H1 (cell line): Measurements from ENCODE around the gene RAB35. TPM values are rescaled to one million over a fixed set of nuclear protein-coding genes. Genes with fewer than 3 reads are reported as not detected.
A peak's percentile ranks its signal among the peaks of the same experiment; 100 is the strongest.

ENCODE experiments used
- CTCF ChIA-PET: fragments of 300-600 bp; sonication (Branson Sonifier 250); formaldehyde crosslinking; loops from one replicate; lab custom pipeline; 2021; ENCODE audit not compliant: partially characterized antibody; lab: Charles Lee
- POLR2A ChIA-PET: fragments of 300-600 bp; sonication (Branson Sonifier 250); formaldehyde crosslinking; loops from one replicate; lab custom pipeline; 2021; ENCODE audit warnings: inconsistent platforms; ENCODE audit not compliant: partially characterized antibody; lab: Charles Lee
- DNase-seq, 2 experiments: peaks; one replicate each; pipeline versions ENCODE4 v3.0.0 to v3.0.0-alpha.2; 2010 to 2022; ENCODE audit warnings: low spot score in 2 of 2, low read depth in 1 of 2, mixed read lengths in 1 of 2
- FAIRE-seq: peaks from 2 replicates; lab custom pipeline; 2011; peaks lifted over from hg19 to GRCh38; lab: Jason Lieb, UNC
- H2AFZ ChIP-seq: 2 replicates; pipeline ENCODE4 v1.8.1; 2012; ENCODE audit warnings: low read length, inconsistent platforms
- H2AK5ac ChIP-seq: 2 replicates; pipeline ENCODE4 v1.6.1; 2013; ENCODE audit warnings: low read depth, low read length
- H2BK120ac ChIP-seq: replicated peaks from 2 replicates; pipeline ENCODE3; 2013; ENCODE audit warnings: low read depth, low read length, inconsistent platforms
- H2BK12ac ChIP-seq: 2 replicates; pipeline ENCODE4 v1.6.1; 2013; ENCODE audit warnings: low read depth, low read length
- H2BK15ac ChIP-seq: 2 replicates; pipeline ENCODE4 v1.6.1; 2013; ENCODE audit warnings: low read length
- H2BK20ac ChIP-seq: 2 replicates; pipeline ENCODE4 v1.6.1; 2013; ENCODE audit warnings: low read length
- H2BK5ac ChIP-seq: 2 replicates; pipeline ENCODE4 v1.6.1; 2013; ENCODE audit warnings: low read depth, low read length
- H3K14ac ChIP-seq: 2 replicates; pipeline ENCODE4 v1.6.1; 2013; ENCODE audit warnings: inconsistent platforms; ENCODE audit not compliant: insufficient read length
- H3K18ac ChIP-seq: 2 replicates; pipeline ENCODE4 v1.6.1; 2013; ENCODE audit warnings: low read length; ENCODE audit errors: extremely low read depth
- H3K23ac ChIP-seq: 2 replicates; pipeline ENCODE4 v1.6.1; 2013; ENCODE audit warnings: inconsistent platforms; ENCODE audit not compliant: insufficient read length
- H3K23me2 ChIP-seq: 2 replicates; pipeline ENCODE4 v1.6.1; 2013; ENCODE audit warnings: low read depth, low read length
- H3K27ac ChIP-seq: 2 replicates; pipeline ENCODE4 v1.6.1; 2011; ENCODE audit warnings: low read depth, low read length, inconsistent platforms
- H3K27me3 ChIP-seq, 4 experiments: replicated peaks in 1 of 4; 1 replicate in 1 of 4; 2 replicates in 3 of 4; pipeline versions ENCODE4 v1.6.1 to v1.8.1; 2011 to 2013; ENCODE audit warnings: low read length in 3 of 4, mild to moderate bottlenecking in 3 of 4, inconsistent platforms in 2 of 4, mixed read lengths in 2 of 4, moderate library complexity in 1 of 4; ENCODE audit not compliant: control insufficient read depth in 3 of 4, insufficient read depth in 3 of 4; ENCODE audit errors: extremely low read depth in 1 of 4
- H3K36me3 ChIP-seq, 4 experiments: 2 replicates each; pipeline versions ENCODE4 v1.6.1 to v1.8.1; 2011 to 2013; ENCODE audit warnings: mild to moderate bottlenecking in 4 of 4, low read length in 3 of 4, moderate library complexity in 2 of 4, control low read depth in 1 of 4, inconsistent platforms in 1 of 4; ENCODE audit not compliant: insufficient read depth in 4 of 4, control insufficient read depth in 2 of 4
- H3K4ac ChIP-seq: replicated peaks from 2 replicates; pipeline ENCODE3; 2013; ENCODE audit warnings: low read length, low read depth, mixed read lengths, inconsistent platforms; ENCODE audit not compliant: insufficient read length
- H3K4me1 ChIP-seq, 4 experiments: replicated peaks in 1 of 4; 1 replicate in 1 of 4; 2 replicates in 3 of 4; pipeline versions ENCODE4 v1.6.1 to v1.8.1; 2011 to 2013; ENCODE audit warnings: low read length in 3 of 4, inconsistent platforms in 2 of 4, mixed read lengths in 1 of 4; ENCODE audit not compliant: insufficient read depth in 4 of 4, control insufficient read depth in 3 of 4
- H3K4me2 ChIP-seq, 2 experiments: 2 replicates each; pipeline versions ENCODE4 v1.6.1 to v1.8.1; 2011 to 2013; ENCODE audit warnings: low read depth in 2 of 2, low read length in 2 of 2, control low read depth in 1 of 2, inconsistent platforms in 1 of 2, mild to moderate bottlenecking in 1 of 2; ENCODE audit not compliant: insufficient read depth in 1 of 2
- H3K4me3 ChIP-seq, 4 experiments: fragments of 200-600, 300-600 bp in 1 of 4; sonication (generic), shearing (Covaris generic), sonication (Bioruptor Twin) in 1 of 4; 2 replicates each; pipeline versions ENCODE4 v1.5.1 to v1.8.1; 2011 to 2016; ENCODE audit warnings: low read length in 4 of 4, low read depth in 3 of 4, control low read depth in 2 of 4, inconsistent platforms in 2 of 4, mild to moderate bottlenecking in 2 of 4, mixed read lengths in 1 of 4, moderate library complexity in 1 of 4; ENCODE audit not compliant: insufficient read depth in 2 of 4; ENCODE audit errors: extremely low read depth in 1 of 4
- H3K56ac ChIP-seq: replicated peaks from 2 replicates; pipeline ENCODE3; 2013; ENCODE audit warnings: low read depth, mild to moderate bottlenecking, mixed read lengths, low read length, inconsistent platforms; ENCODE audit not compliant: insufficient read length
- H3K79me1 ChIP-seq: 2 replicates; pipeline ENCODE4 v1.6.1; 2013; ENCODE audit warnings: low read depth, low read length, control low read depth
- H3K79me2 ChIP-seq, 2 experiments: 2 replicates each; pipeline versions ENCODE4 v1.6.1 to v1.8.1; 2012 to 2013; ENCODE audit warnings: low read length in 2 of 2, mild to moderate bottlenecking in 2 of 2, inconsistent platforms in 1 of 2; ENCODE audit not compliant: insufficient read depth in 2 of 2, control insufficient read depth in 1 of 2
- H3K9ac ChIP-seq, 4 experiments: replicated peaks in 1 of 4; 1 replicate in 1 of 4; 2 replicates in 3 of 4; pipeline versions ENCODE4 v1.6.1 to v1.8.1; 2011 to 2013; ENCODE audit warnings: low read depth in 3 of 4, low read length in 3 of 4, control low read depth in 2 of 4, mild to moderate bottlenecking in 2 of 4, moderate library complexity in 2 of 4, inconsistent platforms in 1 of 4; ENCODE audit errors: extremely low read depth in 1 of 4
- H3K9me3 ChIP-seq, 2 experiments: 2 replicates each; pipeline versions ENCODE4 v1.6.1 to v1.8.1; 2012 to 2013; ENCODE audit warnings: mild to moderate bottlenecking in 2 of 2, moderate library complexity in 2 of 2, control low read depth in 1 of 2, inconsistent platforms in 1 of 2, low read depth in 1 of 2, low read length in 1 of 2, mixed read lengths in 1 of 2; ENCODE audit not compliant: insufficient read depth in 2 of 2
- H4K20me1 ChIP-seq, 2 experiments: replicated peaks in 1 of 2; 2 replicates each; pipeline versions ENCODE3 to v1.8.1; 2011 to 2013; ENCODE audit warnings: inconsistent platforms in 2 of 2, low read length in 2 of 2, mild to moderate bottlenecking in 1 of 2; ENCODE audit not compliant: insufficient read depth in 2 of 2, control insufficient read depth in 1 of 2
- H4K5ac ChIP-seq: 2 replicates; pipeline ENCODE4 v1.6.1; 2013; ENCODE audit warnings: low read length, low read depth, mixed read lengths, inconsistent platforms; ENCODE audit not compliant: insufficient read length
- H4K8ac ChIP-seq: 2 replicates; pipeline ENCODE4 v1.8.0; 2013; ENCODE audit warnings: mild to moderate bottlenecking, moderate library complexity, low read length, inconsistent platforms; ENCODE audit not compliant: insufficient read depth; ENCODE audit errors: extremely low read depth
- H4K91ac ChIP-seq: replicated peaks from 2 replicates; pipeline ENCODE3; 2013; ENCODE audit warnings: low read length, mixed read lengths, inconsistent platforms; ENCODE audit not compliant: insufficient read length
- GTF2F1 ChIP-seq: IDR thresholded peaks from 2 replicates; pipeline ENCODE4 v1.6.1; 2012; ENCODE audit warnings: low read depth, low read length, improper control_type of control experiment, borderline replicate concordance
- JUN ChIP-seq: IDR thresholded peaks from 2 replicates; pipeline ENCODE4 v1.6.1; 2011; ENCODE audit warnings: low read depth, mild to moderate bottlenecking, improper control_type of control experiment, low read length
- POLR2A ChIP-seq, 2 experiments: IDR thresholded peaks; 1 replicate in 1 of 2; 2 replicates in 1 of 2; pipeline ENCODE4 v1.6.1; 2011; ENCODE audit warnings: low read depth in 2 of 2, low read length in 2 of 2, mild to moderate bottlenecking in 2 of 2; ENCODE audit errors: control extremely low read depth in 1 of 2
- WGBS, 2 experiments: shearing (Covaris generic) in 1 of 2; methylation state at CpG; one replicate each; pipeline versions ENCODE4 v1.1.6 to v1.1.7; 2013 to 2015; ENCODE audit warnings: low lambda C conversion rate in 2 of 2, mixed read lengths in 2 of 2, inconsistent platforms in 1 of 2, low coverage in 1 of 2, missing lambda C conversion rate in 1 of 2; ENCODE audit not compliant: insufficient replicate concordance in 2 of 2, insufficient coverage in 1 of 2, insufficient read length in 1 of 2; ENCODE audit errors: extremely low coverage in 1 of 2, missing lambda C conversion rate in 1 of 2; 5-methylcytosine and 5-hydroxymethylcytosine counted together
- polyA plus RNA-seq, 7 experiments: library from polyadenylated mRNA; depleted of rRNA in 3 of 7; stranded (reverse) in 5 of 7; unstranded in 2 of 7; fragments of >200 nt in 5 of 7; fragments of 200-250 nt in 2 of 7; gene quantifications; 1 replicate in 5 of 7; 2 replicates in 1 of 7; 4 replicates in 1 of 7; pipeline versions ENCODE4 v1.2.1 to v1.2.3, GENCODE V29; 2011 to 2013; ENCODE audit warnings: missing spikeins in 2 of 7, mixed read lengths in 2 of 7
- total RNA-seq: library from RNA; stranded (reverse); fragmentation: NEBNext Ultra II Directional; extraction: Animal tissue kit (Norgen Biotek cat#: 25700); gene quantifications from 2 replicates; pipeline ENCODE4 v1.2.1, GENCODE V29; 2021

Gene RAB35
- total and polyA plus RNA-seq, 2 of the 8 experiments (the other 6 are each of a cell fraction or from before 2014, with no cell fraction given), result 33.4 to 39.0 TPM

DNA sequence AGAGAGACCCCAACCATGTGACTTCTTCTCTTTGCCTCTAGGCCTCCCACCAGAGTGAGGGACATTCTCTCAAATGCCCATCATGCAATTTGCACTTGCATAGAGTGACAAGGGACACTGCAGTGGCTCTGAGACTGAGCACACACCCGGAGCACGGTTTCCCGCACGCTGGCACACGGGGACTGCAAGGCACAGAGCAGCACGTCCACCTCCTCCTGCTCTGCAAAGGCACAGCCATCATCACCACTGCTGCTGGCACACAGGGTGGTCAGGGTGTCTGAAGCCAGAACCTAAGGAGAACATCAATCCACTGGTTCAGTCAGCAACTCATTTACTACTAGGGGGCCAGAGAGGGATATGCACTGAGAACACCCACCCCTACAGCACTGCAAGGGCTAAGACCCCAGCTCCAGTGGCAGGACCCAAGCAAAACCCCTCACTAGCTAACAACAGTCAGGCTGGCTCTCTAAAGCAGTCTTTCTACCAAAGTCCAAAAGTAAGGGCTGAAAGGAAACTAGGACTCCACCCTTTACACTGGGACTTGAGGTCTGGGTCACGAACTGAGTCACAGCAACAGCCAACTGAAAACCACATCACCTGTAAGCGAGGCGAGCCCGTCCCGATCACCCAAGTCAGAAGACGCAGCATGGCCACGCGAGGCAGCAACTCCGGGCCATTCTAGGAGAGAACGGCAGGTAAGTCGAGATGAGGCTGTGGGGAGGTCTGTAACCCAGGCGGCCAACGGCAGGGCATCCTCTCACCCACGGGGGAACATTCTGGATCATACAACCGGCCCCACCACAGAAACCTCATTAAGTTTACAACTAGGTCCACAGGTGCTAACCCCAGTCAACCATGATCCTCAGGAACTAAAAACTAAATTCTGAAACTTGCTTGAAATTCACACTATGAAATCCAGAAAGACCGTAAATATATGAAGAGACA lies 40.0 kb upstream of the RAB35 start:
- Histone ChIP-seq H2BK20ac (no peak overlapping the region), H2BK5ac (peak overlapping the region; percentile 8; the same call in 1 of the 2 replicates), H3K56ac (no peak overlapping the region), H3K27ac (no peak overlapping the region), H3K27me3 (no peaks in the 10 kb centered on the region), H3K4me1 (no peaks in the 10 kb centered on the region), H3K14ac (no peak overlapping the region), H3K4me3 (no peak overlapping the region), H3K9ac (no peak overlapping the region), H4K8ac (no peak overlapping the region), H3K79me2 (no peaks in the 10 kb centered on the region), H4K91ac (no peak overlapping the region), H3K18ac (no peak overlapping the region), H3K23me2 (no peaks in the 10 kb centered on the region), H4K20me1 (peaks cover 3 to 12% of the 10 kb centered on the region in 2 experiments), H2AFZ (no peak overlapping the region), H3K36me3 (peaks cover 54 to 93% (median 84%) of the 10 kb centered on the region in 4 experiments), H2AK5ac (no peak overlapping the region), H2BK15ac (no peak overlapping the region), H2BK12ac (no peak overlapping the region), H3K79me1 (peaks cover 2% of the 10 kb centered on the region; the same call in 1 of the 2 replicates), H3K4ac (no peak overlapping the region), H3K23ac (no peak overlapping the region), H4K5ac (no peak overlapping the region), H3K9me3 (no peaks in the 10 kb centered on the region), H2BK120ac (no peak overlapping the region), H3K4me2 (no peak overlapping the region)
- ChIA-PET POLR2A (interaction anchor here (1.4 to 1.6 kb wide), 2 partner anchors 26 to 33 kb away, joined by 3 read pairs; no protein-coding TSS in a partner anchor), CTCF (interaction anchor here (0.5 kb wide), 1 partner anchor 211 kb away, joined by 3 read pairs; no protein-coding TSS in a partner anchor)
- DNase-seq (no peak), FAIRE-seq (no peak)
- 90% methylated on average over 22 of the region's 22 CpGs; no CpG with 5 or more reads in 1 of the 2 experiments for WGBS, 2 experiments
- TF ChIP-seq GTF2F1 (no peak), POLR2A (IDR thresholded peaks at IDR 0.05; ENCODE audit: control extremely low read depth in 1 of 2, low read depth in 2 of 2, low read length in 2 of 2) (no peak), JUN (no peak)
